OCI-LY3 (cell line): Measurements from ENCODE around the gene ZMYND8.

Experiments used
- H2AFZ ChIP-seq: fragments of 200-600, 300-600 bp; shearing (Covaris generic); 2 replicates; pipeline ENCODE4 v1.6.0; 2014; ENCODE audit warnings: antibody characterized with exemption, low read depth, low read length
- H3K27ac ChIP-seq: fragments of 200-600, 300-600 bp; sonication (generic); 2 replicates; pipeline ENCODE4 v1.5.1; 2014; ENCODE audit warnings: mild to moderate bottlenecking, low read length, moderate library complexity, mixed read lengths
- H3K27me3 ChIP-seq: fragments of 200-600, 300-600 bp; sonication (generic); 2 replicates; pipeline ENCODE4 v1.6.1; 2014; ENCODE audit warnings: low read depth, low read length, mixed read lengths
- H3K36me3 ChIP-seq: fragments of 200-600, 300-600 bp; sonication (generic); replicated peaks from 2 replicates; pipeline ENCODE3; 2014; ENCODE audit warnings: low read depth, low read length, mixed read lengths
- H3K4me1 ChIP-seq: fragments of 300-600, 200-600 bp; sonication (generic); 2 replicates; pipeline ENCODE4 v1.6.1; 2014; ENCODE audit warnings: low read length, mixed read lengths
- H3K4me2 ChIP-seq: fragments of 200-600, 300-600 bp; sonication (generic); 2 replicates; pipeline ENCODE4 v1.6.1; 2014; ENCODE audit warnings: low read length, mixed read lengths
- H3K4me3 ChIP-seq: fragments of 300-600, 200-600 bp; sonication (generic); 2 replicates; pipeline ENCODE4 v1.5.1; 2014; ENCODE audit warnings: antibody characterized with exemption, mild to moderate bottlenecking, low read length, moderate library complexity
- H3K79me2 ChIP-seq: fragments of 300-600, 200-600 bp; shearing (Covaris generic); 2 replicates; pipeline ENCODE4 v1.6.1; 2014; ENCODE audit warnings: mild to moderate bottlenecking, low read length, mixed read lengths
- H3K9ac ChIP-seq: fragments of 300-600, 200-600 bp; shearing (Covaris generic); 2 replicates; pipeline ENCODE4 v1.6.0; 2014; ENCODE audit warnings: mild to moderate bottlenecking, low read length, moderate library complexity
- H3K9me3 ChIP-seq: fragments of 200-600, 300-600 bp; shearing (Covaris generic); 2 replicates; pipeline ENCODE4 v1.6.1; 2014; ENCODE audit warnings: low read length, mixed read lengths; ENCODE audit not compliant: insufficient read depth
- H4K20me1 ChIP-seq: fragments of 200-600, 300-600 bp; sonication (generic); 2 replicates; pipeline ENCODE4 v1.6.1; 2016; ENCODE audit warnings: low read length, mixed read lengths; ENCODE audit not compliant: insufficient read depth
- EZH2phosphoT487 ChIP-seq: fragments of 200-600 bp; shearing (Covaris generic); IDR thresholded peaks from 2 replicates; pipeline ENCODE4 v1.6.1; 2018; ENCODE audit warnings: antibody characterized with exemption, mixed run types, low read depth
- TF ChIP-seq, protein P1 (sequence below): fragments of 200-600, 300-600 bp; sonication (generic); IDR thresholded peaks from 2 replicates; pipeline ENCODE4 v1.5.1; 2014; ENCODE audit warnings: antibody characterized with exemption, low read length, low read depth

ZMYND8 gene

DNA sequence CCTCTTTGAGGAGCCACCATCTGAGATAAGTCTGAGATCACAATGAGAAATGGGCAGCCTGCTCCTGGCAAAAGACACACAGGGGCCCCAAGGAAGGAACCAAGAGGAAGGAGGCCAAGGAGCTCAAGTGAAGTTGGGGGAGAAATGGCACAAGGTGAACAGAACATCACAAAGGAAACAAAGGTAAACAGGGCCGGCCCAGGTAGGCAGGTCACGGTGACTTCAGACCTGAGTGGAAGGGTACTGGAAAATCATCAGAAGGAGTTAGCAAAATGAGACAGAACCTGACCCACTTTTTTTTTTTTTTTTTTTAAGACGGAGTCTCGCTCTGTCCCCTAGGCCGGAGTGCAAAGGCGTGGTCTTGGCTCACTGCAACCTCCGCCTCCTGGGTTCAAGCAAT, 11.3 kb downstream of the ZMYND8 start:
- H3K27ac ChIP-seq, result no peak overlapping the region
- H3K27me3 ChIP-seq, result no peaks in the 10 kb centered on the region
- peaks cover 58% of the 10 kb centered on the region for H4K20me1 ChIP-seq
- no peak overlapping the region for H3K9ac ChIP-seq
- no peak overlapping the region for H3K4me3 ChIP-seq
- no peak overlapping the region for H2AFZ ChIP-seq
- H3K9me3 ChIP-seq, result no peaks in the 10 kb centered on the region
- peaks cover 46% of the 10 kb centered on the region for H3K36me3 ChIP-seq
- H3K4me1 ChIP-seq, result peaks cover 24% of the 10 kb centered on the region
- H3K79me2 ChIP-seq, result peaks cover 55% of the 10 kb centered on the region
- no peak overlapping the region for H3K4me2 ChIP-seq
- TF ChIP-seq, protein P1, sequence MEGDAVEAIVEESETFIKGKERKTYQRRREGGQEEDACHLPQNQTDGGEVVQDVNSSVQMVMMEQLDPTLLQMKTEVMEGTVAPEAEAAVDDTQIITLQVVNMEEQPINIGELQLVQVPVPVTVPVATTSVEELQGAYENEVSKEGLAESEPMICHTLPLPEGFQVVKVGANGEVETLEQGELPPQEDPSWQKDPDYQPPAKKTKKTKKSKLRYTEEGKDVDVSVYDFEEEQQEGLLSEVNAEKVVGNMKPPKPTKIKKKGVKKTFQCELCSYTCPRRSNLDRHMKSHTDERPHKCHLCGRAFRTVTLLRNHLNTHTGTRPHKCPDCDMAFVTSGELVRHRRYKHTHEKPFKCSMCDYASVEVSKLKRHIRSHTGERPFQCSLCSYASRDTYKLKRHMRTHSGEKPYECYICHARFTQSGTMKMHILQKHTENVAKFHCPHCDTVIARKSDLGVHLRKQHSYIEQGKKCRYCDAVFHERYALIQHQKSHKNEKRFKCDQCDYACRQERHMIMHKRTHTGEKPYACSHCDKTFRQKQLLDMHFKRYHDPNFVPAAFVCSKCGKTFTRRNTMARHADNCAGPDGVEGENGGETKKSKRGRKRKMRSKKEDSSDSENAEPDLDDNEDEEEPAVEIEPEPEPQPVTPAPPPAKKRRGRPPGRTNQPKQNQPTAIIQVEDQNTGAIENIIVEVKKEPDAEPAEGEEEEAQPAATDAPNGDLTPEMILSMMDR, result no peak
- no peak for TF ChIP-seq EZH2phosphoT487

DNA sequence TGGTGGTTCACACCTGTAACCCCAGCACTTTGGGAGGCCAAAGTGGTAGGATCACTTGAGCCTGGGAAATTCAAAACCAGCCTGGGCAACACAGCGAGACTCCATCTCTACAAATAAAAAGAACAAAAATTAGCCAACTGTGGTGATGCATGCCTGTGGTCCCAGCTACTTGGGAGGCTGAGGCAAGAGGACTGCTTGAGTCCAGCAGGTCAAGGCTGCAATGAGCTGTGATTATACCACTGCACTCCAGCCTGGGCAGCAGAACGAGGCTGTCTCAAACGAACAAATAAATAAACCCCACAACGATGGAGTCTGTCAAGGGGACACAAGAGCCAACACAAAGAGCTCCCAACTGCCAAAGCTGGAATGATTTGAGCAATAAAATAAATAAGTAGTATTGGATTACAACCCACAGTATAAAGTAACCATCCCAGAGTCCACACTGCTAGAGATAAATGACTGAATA, 13.5 kb downstream of the ZMYND8 start:
- H3K27me3 ChIP-seq, result no peaks in the 10 kb centered on the region
- no peak overlapping the region for H2AFZ ChIP-seq
- H3K36me3 ChIP-seq, result peaks cover 29% of the 10 kb centered on the region
- no peak overlapping the region for H3K27ac ChIP-seq
- TF ChIP-seq, protein P1, result no peak
- H3K4me1 ChIP-seq, result peaks cover 2% of the 10 kb centered on the region
- H3K9ac ChIP-seq, result no peak overlapping the region
- H4K20me1 ChIP-seq, result peaks cover 48% of the 10 kb centered on the region
- no peak overlapping the region for H3K4me3 ChIP-seq
- no peaks in the 10 kb centered on the region for H3K9me3 ChIP-seq
- H3K79me2 ChIP-seq, result peaks cover 40% of the 10 kb centered on the region
- H3K4me2 ChIP-seq, result no peak overlapping the region

DNA sequence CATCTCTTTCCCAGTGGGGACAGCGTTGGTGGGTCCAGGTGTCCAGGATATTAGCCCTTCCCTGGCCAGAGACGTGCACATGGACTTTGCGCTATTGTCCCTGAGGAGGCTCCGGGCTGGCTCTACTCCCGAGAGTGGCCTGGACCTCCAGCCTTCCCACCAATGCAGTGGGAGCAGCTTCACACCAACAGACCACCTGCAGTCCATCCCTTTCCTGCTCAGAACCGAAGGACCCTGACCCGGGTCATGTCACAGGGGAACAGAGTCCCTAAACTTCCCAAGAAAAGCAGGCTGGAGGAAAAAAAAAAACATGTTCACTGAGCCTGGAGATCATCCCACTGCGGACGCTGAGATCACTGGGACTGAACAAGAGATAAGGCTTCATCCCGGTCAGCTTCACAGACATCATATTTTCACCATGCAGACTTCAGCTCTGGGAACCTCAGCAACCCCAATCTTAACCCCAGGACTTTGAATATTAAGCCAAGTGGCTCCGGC, 18.3 kb downstream of the ZMYND8 start:
- no peaks in the 10 kb centered on the region for H3K9me3 ChIP-seq
- H2AFZ ChIP-seq, result no peak overlapping the region
- peaks cover 11% of the 10 kb centered on the region for H3K36me3 ChIP-seq
- peaks cover 40% of the 10 kb centered on the region for H3K79me2 ChIP-seq
- no peaks in the 10 kb centered on the region for H3K4me1 ChIP-seq
- H3K27me3 ChIP-seq, result no peaks in the 10 kb centered on the region
- no peak for TF ChIP-seq EZH2phosphoT487
- TF ChIP-seq, protein P1, result no peak
- peaks cover 50% of the 10 kb centered on the region for H4K20me1 ChIP-seq
- H3K4me3 ChIP-seq, result no peak overlapping the region
- no peak overlapping the region for H3K9ac ChIP-seq
- no peak overlapping the region for H3K4me2 ChIP-seq
- H3K27ac ChIP-seq, result no peak overlapping the region

DNA sequence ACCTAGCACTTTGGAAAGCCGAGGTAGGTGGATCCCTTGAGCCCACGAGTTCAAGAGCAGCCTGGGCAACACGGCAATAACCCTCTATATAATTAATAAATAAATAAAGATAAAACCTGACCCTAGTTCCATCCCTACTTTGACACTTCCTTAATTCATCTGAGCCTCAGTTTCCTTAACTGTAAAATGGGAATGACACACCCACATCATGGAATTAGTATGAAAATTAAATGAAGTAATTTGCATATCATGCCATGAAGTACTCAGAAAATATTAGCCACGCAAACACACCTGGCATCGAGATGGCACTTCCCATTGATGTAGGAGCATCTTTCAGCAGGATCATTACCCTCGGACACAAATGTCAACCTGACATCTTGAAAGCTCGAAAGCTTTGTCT, 19.1 kb downstream of the ZMYND8 start:
- H3K9me3 ChIP-seq, result no peaks in the 10 kb centered on the region
- no peaks in the 10 kb centered on the region for H3K4me1 ChIP-seq
- H3K4me3 ChIP-seq, result no peak overlapping the region
- H3K4me2 ChIP-seq, result no peak overlapping the region
- H3K9ac ChIP-seq, result no peak overlapping the region
- H3K79me2 ChIP-seq, result peaks cover 40% of the 10 kb centered on the region
- H3K27me3 ChIP-seq, result no peaks in the 10 kb centered on the region
- H2AFZ ChIP-seq, result no peak overlapping the region
- peaks cover 5% of the 10 kb centered on the region for H3K36me3 ChIP-seq
- no peak for TF ChIP-seq EZH2phosphoT487
- H4K20me1 ChIP-seq, result peaks cover 53% of the 10 kb centered on the region
- H3K27ac ChIP-seq, result no peak overlapping the region
